ENCODE results near the gene SPTBN4. TPM values are rescaled to one million over a fixed set of nuclear protein-coding genes. Genes with fewer than 3 reads are reported as not detected.

SPTBN4 gene
- total RNA-seq, 2 donors from 2014 or later = 0.29 to 0.74 TPM

DNA sequence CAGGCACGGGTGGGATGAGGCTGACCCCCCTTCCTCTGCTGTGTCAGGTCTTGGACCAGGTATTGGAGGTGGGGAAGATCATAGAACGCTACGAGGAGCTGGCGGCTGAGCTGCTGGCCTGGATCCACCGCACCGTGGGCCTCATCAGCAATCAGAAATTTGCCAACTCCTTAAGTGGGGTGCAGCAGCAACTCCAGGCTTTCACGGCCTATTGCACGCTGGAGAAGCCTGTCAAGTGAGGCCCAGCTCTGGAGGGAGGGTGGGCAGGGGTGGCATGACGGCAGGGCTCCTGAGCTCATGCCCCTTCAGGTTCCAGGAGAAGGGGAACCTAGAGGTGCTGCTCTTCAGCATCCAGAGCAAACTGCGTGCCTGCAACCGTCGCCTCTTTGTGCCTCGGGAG, 35.3 kb downstream of the SPTBN4 start:
- Histone ChIP-seq H3K27me3 (no peaks in the 10 kb centered on the region), H3K9me3 (no peaks in the 10 kb centered on the region), H3K27ac (no peak overlapping the region), H3K36me3 (no peaks in the 10 kb centered on the region), H3K9ac (ENCODE audit: low read depth in 2 of 2, low read length in 2 of 2) (no peak overlapping the region), H3K4me1 (no peaks in the 10 kb centered on the region), H3K4me3 (no peak overlapping the region)
- intact Hi-C loops (cut with DNase I) = no loop called here
- TF ChIP-seq, protein P1, sequence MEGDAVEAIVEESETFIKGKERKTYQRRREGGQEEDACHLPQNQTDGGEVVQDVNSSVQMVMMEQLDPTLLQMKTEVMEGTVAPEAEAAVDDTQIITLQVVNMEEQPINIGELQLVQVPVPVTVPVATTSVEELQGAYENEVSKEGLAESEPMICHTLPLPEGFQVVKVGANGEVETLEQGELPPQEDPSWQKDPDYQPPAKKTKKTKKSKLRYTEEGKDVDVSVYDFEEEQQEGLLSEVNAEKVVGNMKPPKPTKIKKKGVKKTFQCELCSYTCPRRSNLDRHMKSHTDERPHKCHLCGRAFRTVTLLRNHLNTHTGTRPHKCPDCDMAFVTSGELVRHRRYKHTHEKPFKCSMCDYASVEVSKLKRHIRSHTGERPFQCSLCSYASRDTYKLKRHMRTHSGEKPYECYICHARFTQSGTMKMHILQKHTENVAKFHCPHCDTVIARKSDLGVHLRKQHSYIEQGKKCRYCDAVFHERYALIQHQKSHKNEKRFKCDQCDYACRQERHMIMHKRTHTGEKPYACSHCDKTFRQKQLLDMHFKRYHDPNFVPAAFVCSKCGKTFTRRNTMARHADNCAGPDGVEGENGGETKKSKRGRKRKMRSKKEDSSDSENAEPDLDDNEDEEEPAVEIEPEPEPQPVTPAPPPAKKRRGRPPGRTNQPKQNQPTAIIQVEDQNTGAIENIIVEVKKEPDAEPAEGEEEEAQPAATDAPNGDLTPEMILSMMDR (IDR thresholded peaks at IDR 0.05) = no peak
- no peak for DNase-seq

DNA sequence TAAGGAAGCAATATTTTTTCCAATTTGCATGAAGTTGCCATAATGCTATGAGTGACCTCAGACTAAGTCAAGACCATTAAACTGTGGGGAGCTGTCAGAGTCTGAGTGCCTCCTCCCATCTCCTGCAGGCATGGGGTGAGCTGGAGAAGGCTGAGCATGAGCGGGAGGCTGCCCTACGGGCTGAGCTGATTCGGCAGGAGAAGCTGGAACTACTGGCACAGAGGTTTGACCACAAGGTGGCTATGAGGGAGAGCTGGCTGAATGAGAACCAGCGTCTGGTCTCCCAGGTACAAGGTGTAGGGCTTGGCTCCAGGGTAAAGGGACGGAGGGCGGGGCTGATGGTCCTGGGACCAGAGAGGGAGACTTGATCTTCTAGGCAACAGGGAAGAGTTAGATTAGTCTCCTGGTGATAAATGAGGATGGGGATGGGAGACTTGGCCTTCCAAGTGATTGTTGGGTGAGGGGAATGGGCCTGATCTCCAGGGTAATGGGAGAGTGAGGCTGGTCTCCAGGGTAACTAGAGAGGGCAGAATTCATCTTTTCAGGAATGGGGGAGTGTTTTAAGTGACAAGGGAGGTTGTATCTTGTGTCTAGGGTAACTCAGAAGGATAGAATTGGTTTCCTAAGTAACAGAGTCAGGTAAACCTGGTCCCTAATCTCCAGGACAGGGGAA, 36.0 kb downstream of the SPTBN4 start:
- H3K9ac ChIP-seq (ENCODE audit: low read depth in 2 of 2, low read length in 2 of 2) = no peak overlapping the region

DNA sequence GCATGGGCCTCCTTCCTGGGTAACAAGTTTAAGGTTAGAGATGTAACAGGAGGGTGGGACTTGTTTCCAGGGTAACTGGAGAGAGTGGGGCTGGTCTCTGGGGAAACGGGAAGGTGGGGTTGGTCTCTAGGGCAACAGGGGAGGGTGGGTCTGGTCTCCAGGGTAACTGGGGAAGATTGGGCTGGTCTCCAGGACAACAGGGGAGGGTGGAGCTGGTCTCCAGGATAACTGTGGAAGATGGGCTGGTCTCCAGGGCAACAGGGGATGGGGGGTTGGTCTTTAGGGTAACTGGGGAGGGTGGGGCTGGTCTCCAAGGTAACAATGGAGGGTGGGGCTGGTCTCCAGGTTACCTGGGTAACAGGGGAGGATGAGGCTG, 36.5 kb downstream of the SPTBN4 start:
- no peak overlapping the region for H3K4me3 ChIP-seq
- TF ChIP-seq, protein P1 (IDR thresholded peaks at IDR 0.05) = no peak
- H3K27ac ChIP-seq = no peak overlapping the region
- intact Hi-C loops (cut with DNase I) = no loop called here
- no peaks in the 10 kb centered on the region for H3K27me3 ChIP-seq
- no peak for DNase-seq
- no peaks in the 10 kb centered on the region for H3K36me3 ChIP-seq
- no peak overlapping the region for H3K9ac ChIP-seq (ENCODE audit: low read depth in 2 of 2, low read length in 2 of 2)
- no peaks in the 10 kb centered on the region for H3K9me3 ChIP-seq
- H3K4me1 ChIP-seq = no peaks in the 10 kb centered on the region

More for the DNA sequence above, 36.0 kb downstream of the SPTBN4 start:
- Histone ChIP-seq H3K36me3 (no peaks in the 10 kb centered on the region), H3K27me3 (no peaks in the 10 kb centered on the region), H3K27ac (no peak overlapping the region), H3K4me3 (no peak overlapping the region), H3K4me1 (no peaks in the 10 kb centered on the region), H3K9me3 (no peaks in the 10 kb centered on the region)
- no peak for DNase-seq
- intact Hi-C loops (cut with DNase I) = no loop called here
- TF ChIP-seq, protein P1 (IDR thresholded peaks at IDR 0.05) = no peak

DNA sequence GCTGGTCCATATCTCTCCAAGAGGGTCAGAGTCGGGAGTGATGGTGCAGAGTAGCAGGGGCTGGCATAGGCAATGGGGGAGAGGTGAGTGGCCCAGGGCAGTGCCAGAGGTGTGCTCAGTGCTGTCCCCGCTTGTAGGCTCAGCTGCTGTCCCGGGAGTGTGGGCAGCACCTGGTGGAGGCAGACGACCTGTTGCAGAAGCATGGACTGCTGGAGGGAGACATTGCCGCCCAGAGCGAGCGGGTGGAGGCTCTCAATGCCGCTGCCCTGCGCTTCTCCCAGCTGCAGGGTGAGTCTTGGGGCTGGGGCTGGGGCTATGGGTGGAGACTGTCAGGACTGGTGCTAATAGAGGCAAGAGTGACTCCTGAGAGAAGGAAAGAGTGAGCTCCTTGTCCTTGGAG, 39.3 kb downstream of the SPTBN4 start:
- H3K4me1 ChIP-seq = no peaks in the 10 kb centered on the region
- H3K9me3 ChIP-seq = no peaks in the 10 kb centered on the region
- no peak overlapping the region for H3K9ac ChIP-seq (ENCODE audit: low read depth in 2 of 2, low read length in 2 of 2)
- no peak overlapping the region for H3K4me3 ChIP-seq
- H3K36me3 ChIP-seq = no peaks in the 10 kb centered on the region
- H3K27ac ChIP-seq = no peak overlapping the region
- H3K27me3 ChIP-seq = no peaks in the 10 kb centered on the region
- TF ChIP-seq, protein P1 (IDR thresholded peaks at IDR 0.05) = no peak
- intact Hi-C loops (cut with DNase I) = no loop called here
- DNase-seq = no peak

DNA sequence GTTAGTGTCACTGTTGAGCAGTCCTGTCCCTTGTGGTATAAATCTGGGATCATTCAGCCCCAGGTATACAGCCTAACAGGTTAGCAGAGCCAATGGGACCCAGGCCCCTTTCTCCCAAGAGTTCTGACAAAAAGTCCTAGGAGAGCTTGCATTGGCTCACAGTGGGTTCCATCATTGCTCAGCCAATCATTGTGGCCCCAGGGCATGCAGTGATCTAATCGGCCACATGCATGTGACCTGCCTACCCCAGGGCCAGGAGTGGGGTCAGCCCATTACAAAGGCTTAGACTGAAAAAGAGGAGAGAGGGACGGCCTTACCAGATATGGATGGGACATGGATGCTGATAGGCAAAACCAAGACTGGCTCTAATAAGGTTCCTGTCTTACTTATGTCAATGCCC, 41.1 kb downstream of the SPTBN4 start:
- Histone ChIP-seq H3K36me3 (no peaks in the 10 kb centered on the region), H3K27me3 (peaks cover 9% of the 10 kb centered on the region), H3K9ac (ENCODE audit: low read depth in 2 of 2, low read length in 2 of 2) (no peak overlapping the region), H3K27ac (no peak overlapping the region), H3K9me3 (no peaks in the 10 kb centered on the region), H3K4me3 (no peak overlapping the region), H3K4me1 (no peaks in the 10 kb centered on the region)
- no peak for DNase-seq
- intact Hi-C loops (cut with DNase I) = no loop called here
- TF ChIP-seq, protein P1 (IDR thresholded peaks at IDR 0.05) = no peak
